ENCODE measurements around the gene TGFBR3.
"Not testable (repeated sequence)": the region's sequence is repeated elsewhere in the genome, so short reads cannot be mapped to it uniquely, and the experiment has no call there.

Gene TGFBR3

GRCh38 chr1:91844862-91845528 lies 41.0 kb downstream of the TGFBR3 start:
- no peaks in the 10 kb centered on the region for H3K9me3 ChIP-seq (ENCODE audit: insufficient read depth, low read length)
- no peaks in the 10 kb centered on the region for H3K36me3 ChIP-seq (replicated peaks; ENCODE audit: low read depth, low read length)
- H2AFZ ChIP-seq (ENCODE audit: low read depth, low read length): no peak overlapping the region
- H3K9ac ChIP-seq (ENCODE audit: low read length): no peak overlapping the region
- no peak overlapping the region for H3K4me3 ChIP-seq (ENCODE audit: low read length)
- no peaks in the 10 kb centered on the region for H4K20me1 ChIP-seq (ENCODE audit: insufficient read depth, low read length)
- no peaks in the 10 kb centered on the region for H3K79me2 ChIP-seq (ENCODE audit: low read length)
- TF ChIP-seq EZH2phosphoT487 (IDR thresholded peaks at IDR 0.05; ENCODE audit: low read depth): no peak
- no peak for TF ChIP-seq CTCF (IDR thresholded peaks at IDR 0.05; ENCODE audit: low read depth, low read length)
- H3K4me1 ChIP-seq (ENCODE audit: low read length): no peaks in the 10 kb centered on the region
- no peaks in the 10 kb centered on the region for H3K27me3 ChIP-seq (ENCODE audit: low read depth, low read length)
- no peak overlapping the region for H3K4me2 ChIP-seq (ENCODE audit: low read length)
- H3K27ac ChIP-seq (ENCODE audit: low read length): no peak overlapping the region

GRCh38 chr1:91843843-91844242 lies 42.1 kb downstream of the TGFBR3 start:
- H3K9ac ChIP-seq (ENCODE audit: low read length): no peak overlapping the region
- H2AFZ ChIP-seq (ENCODE audit: low read depth, low read length): no peak overlapping the region
- H3K9me3 ChIP-seq (ENCODE audit: insufficient read depth, low read length): no peaks in the 10 kb centered on the region
- no peak overlapping the region for H3K27ac ChIP-seq (ENCODE audit: low read length)
- H3K27me3 ChIP-seq (ENCODE audit: low read depth, low read length): no peaks in the 10 kb centered on the region
- no peaks in the 10 kb centered on the region for H3K79me2 ChIP-seq (ENCODE audit: low read length)
- H3K4me1 ChIP-seq (ENCODE audit: low read length): no peaks in the 10 kb centered on the region
- TF ChIP-seq EZH2phosphoT487 (IDR thresholded peaks at IDR 0.05; ENCODE audit: low read depth): no peak
- TF ChIP-seq CTCF (IDR thresholded peaks at IDR 0.05; ENCODE audit: low read depth, low read length): no peak
- H3K4me2 ChIP-seq (ENCODE audit: low read length): no peak overlapping the region
- no peaks in the 10 kb centered on the region for H4K20me1 ChIP-seq (ENCODE audit: insufficient read depth, low read length)
- H3K4me3 ChIP-seq (ENCODE audit: low read length): no peak overlapping the region
- H3K36me3 ChIP-seq (replicated peaks; ENCODE audit: low read depth, low read length): no peaks in the 10 kb centered on the region

GRCh38 chr1:91842563-91842962 lies 43.4 kb downstream of the TGFBR3 start:
- H3K27me3 ChIP-seq (ENCODE audit: low read depth, low read length): no peaks in the 10 kb centered on the region
- H3K27ac ChIP-seq (ENCODE audit: low read length): no peak overlapping the region
- TF ChIP-seq EZH2phosphoT487 (IDR thresholded peaks at IDR 0.05; ENCODE audit: low read depth) (no peak), CTCF (IDR thresholded peaks at IDR 0.05; ENCODE audit: low read depth, low read length) (no peak)
- H3K36me3 ChIP-seq (replicated peaks; ENCODE audit: low read depth, low read length): no peaks in the 10 kb centered on the region
- H3K4me2 ChIP-seq (ENCODE audit: low read length): no peak overlapping the region
- H3K9me3 ChIP-seq (ENCODE audit: insufficient read depth, low read length): no peaks in the 10 kb centered on the region
- H3K9ac ChIP-seq (ENCODE audit: low read length): no peak overlapping the region
- no peaks in the 10 kb centered on the region for H4K20me1 ChIP-seq (ENCODE audit: insufficient read depth, low read length)
- no peaks in the 10 kb centered on the region for H3K4me1 ChIP-seq (ENCODE audit: low read length)
- no peak overlapping the region for H2AFZ ChIP-seq (ENCODE audit: low read depth, low read length)
- H3K79me2 ChIP-seq (ENCODE audit: low read length): no peaks in the 10 kb centered on the region
- no peak overlapping the region for H3K4me3 ChIP-seq (ENCODE audit: low read length)

GRCh38 chr1:91842056-91842455 lies 43.9 kb downstream of the TGFBR3 start:
- Histone ChIP-seq H4K20me1 (ENCODE audit: insufficient read depth, low read length) (no peaks in the 10 kb centered on the region), H3K27me3 (ENCODE audit: low read depth, low read length) (no peaks in the 10 kb centered on the region), H3K4me3 (ENCODE audit: low read length) (no peak overlapping the region), H3K79me2 (ENCODE audit: low read length) (no peaks in the 10 kb centered on the region), H3K4me1 (ENCODE audit: low read length) (no peaks in the 10 kb centered on the region), H3K27ac (ENCODE audit: low read length) (no peak overlapping the region), H2AFZ (ENCODE audit: low read depth, low read length) (no peak overlapping the region), H3K9ac (ENCODE audit: low read length) (no peak overlapping the region), H3K4me2 (ENCODE audit: low read length) (no peak overlapping the region), H3K9me3 (ENCODE audit: insufficient read depth, low read length) (no peaks in the 10 kb centered on the region), H3K36me3 (replicated peaks; ENCODE audit: low read depth, low read length) (no peaks in the 10 kb centered on the region)
- TF ChIP-seq CTCF (IDR thresholded peaks at IDR 0.05; ENCODE audit: low read depth, low read length) (no peak), EZH2phosphoT487 (IDR thresholded peaks at IDR 0.05; ENCODE audit: low read depth) (no peak)

GRCh38 chr1:91840276-91840675 lies 45.7 kb downstream of the TGFBR3 start:
- H3K79me2 ChIP-seq (ENCODE audit: low read length); H3K27ac ChIP-seq (ENCODE audit: low read length); H3K9ac ChIP-seq (ENCODE audit: low read length); H3K4me1 ChIP-seq (ENCODE audit: low read length); H3K4me2 ChIP-seq (ENCODE audit: low read length); H4K20me1 ChIP-seq (ENCODE audit: insufficient read depth, low read length); H3K27me3 ChIP-seq (ENCODE audit: low read depth, low read length); H2AFZ ChIP-seq (ENCODE audit: low read depth, low read length); H3K36me3 ChIP-seq (replicated peaks; ENCODE audit: low read depth, low read length); H3K9me3 ChIP-seq (ENCODE audit: insufficient read depth, low read length); H3K4me3 ChIP-seq (ENCODE audit: low read length): not testable (repeated sequence)

Data from OCI-LY3 (cell line).